ENCODE data around the gene MFF. TPM values are rescaled to one million over a fixed set of nuclear protein-coding genes. Genes with fewer than 3 reads are reported as not detected.

The MFF gene
- total and polyA plus RNA-seq, 2 donors (not counting 3 experiments of a cell fraction or from before 2014, with no cell fraction given) = 36.3 to 65.1 TPM

GRCh38 chr2:227367427-227367795 lies 42.4 kb downstream of the MFF start:
- no peak overlapping the region for H3K9ac ChIP-seq (replicated peaks; ENCODE audit: extremely low read depth, insufficient read depth, low read length)
- no peak for TF ChIP-seq EZH2 (IDR thresholded peaks at IDR 0.05; ENCODE audit: borderline replicate concordance, low read depth, low read length, severe bottlenecking)
- TF ChIP-seq POLR2A (IDR thresholded peaks at IDR 0.05; ENCODE audit: low read depth, low read length) = no peak
- TF ChIP-seq, protein P1, sequence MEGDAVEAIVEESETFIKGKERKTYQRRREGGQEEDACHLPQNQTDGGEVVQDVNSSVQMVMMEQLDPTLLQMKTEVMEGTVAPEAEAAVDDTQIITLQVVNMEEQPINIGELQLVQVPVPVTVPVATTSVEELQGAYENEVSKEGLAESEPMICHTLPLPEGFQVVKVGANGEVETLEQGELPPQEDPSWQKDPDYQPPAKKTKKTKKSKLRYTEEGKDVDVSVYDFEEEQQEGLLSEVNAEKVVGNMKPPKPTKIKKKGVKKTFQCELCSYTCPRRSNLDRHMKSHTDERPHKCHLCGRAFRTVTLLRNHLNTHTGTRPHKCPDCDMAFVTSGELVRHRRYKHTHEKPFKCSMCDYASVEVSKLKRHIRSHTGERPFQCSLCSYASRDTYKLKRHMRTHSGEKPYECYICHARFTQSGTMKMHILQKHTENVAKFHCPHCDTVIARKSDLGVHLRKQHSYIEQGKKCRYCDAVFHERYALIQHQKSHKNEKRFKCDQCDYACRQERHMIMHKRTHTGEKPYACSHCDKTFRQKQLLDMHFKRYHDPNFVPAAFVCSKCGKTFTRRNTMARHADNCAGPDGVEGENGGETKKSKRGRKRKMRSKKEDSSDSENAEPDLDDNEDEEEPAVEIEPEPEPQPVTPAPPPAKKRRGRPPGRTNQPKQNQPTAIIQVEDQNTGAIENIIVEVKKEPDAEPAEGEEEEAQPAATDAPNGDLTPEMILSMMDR (IDR thresholded peaks at IDR 0.05; ENCODE audit: extremely low read depth in 1 of 2, insufficient read depth in 1 of 2, low read depth in 1 of 2, low read length in 2 of 2) = no peak
- TF ChIP-seq GATA2 (IDR thresholded peaks at IDR 0.05; ENCODE audit: insufficient read depth, insufficient read length, low read depth, low read length) = no peak
- no peak for TF ChIP-seq MAX (IDR thresholded peaks at IDR 0.05; ENCODE audit: insufficient read depth, insufficient read length)
- TF ChIP-seq POLR2AphosphoS5 (IDR thresholded peaks at IDR 0.05; ENCODE audit: insufficient read depth, low read depth, low read length) = no peak
- no peak for TF ChIP-seq JUN (IDR thresholded peaks at IDR 0.05; ENCODE audit: borderline replicate concordance, insufficient read depth, insufficient read length, low read depth)
- TF ChIP-seq FOS (IDR thresholded peaks at IDR 0.05; ENCODE audit: borderline replicate concordance, insufficient read depth, low read length) = no peak
- TF ChIP-seq MYC (IDR thresholded peaks at IDR 0.05; ENCODE audit: low read depth, low read length) = no peak
- ChIA-PET POLR2A (no interaction called here), CTCF (interaction anchor here (1.4 kb wide), 1 partner anchor 48 kb away, joined by 3 read pairs; no protein-coding TSS in a partner anchor)
- H3K36me3 ChIP-seq (ENCODE audit: control insufficient read depth in 2 of 2, extremely low read depth in 1 of 2, insufficient read depth in 2 of 2, low read length in 2 of 2) = no peaks in the 10 kb centered on the region
- H3K27me3 ChIP-seq (ENCODE audit: control insufficient read depth in 2 of 2, insufficient read depth in 2 of 2, low read length in 2 of 2) = no peaks in the 10 kb centered on the region
- intact Hi-C loops (cut with micrococcal nuclease) = no loop called here
- H3K9me3 ChIP-seq (replicated peaks; ENCODE audit: control insufficient read depth, insufficient read depth, low read length) = no peaks in the 10 kb centered on the region
- no peak overlapping the region for H3K4me3 ChIP-seq (replicated peaks in 1 of 3; ENCODE audit: insufficient read depth in 1 of 3, low read depth in 1 of 3, low read length in 3 of 3)
- no peaks in the 10 kb centered on the region for H3K9me1 ChIP-seq (replicated peaks; ENCODE audit: control insufficient read depth, extremely low read depth, insufficient read depth, low read length)
- H3K27ac ChIP-seq (ENCODE audit: insufficient read depth, low read depth, low read length) = no peak overlapping the region
- DNase-seq (ENCODE audit: low read depth, low spot score) = no peak
- H3K4me2 ChIP-seq (ENCODE audit: insufficient read depth, low read length) = no peak overlapping the region
- BruUV-seq (replicated peaks) = no TSS peak
- H3K79me2 ChIP-seq (ENCODE audit: control insufficient read depth, insufficient read depth, low read length) = no peaks in the 10 kb centered on the region
- dilution Hi-C loops (cut with MboI; ENCODE audit: extremely low pct_ligation_motif_present, low sequenced_read_pairs) = no loop called here
- no peak overlapping the region for H2AFZ ChIP-seq (ENCODE audit: low read depth, low read length)
- no peaks in the 10 kb centered on the region for H4K20me1 ChIP-seq (replicated peaks; ENCODE audit: control insufficient read depth, extremely low read depth, insufficient read depth, low read length)
- no peaks in the 10 kb centered on the region for H3K4me1 ChIP-seq (ENCODE audit: control insufficient read depth, extremely low read depth, insufficient read depth, low read length)
- FAIRE-seq = no peak

Data from endothelial cell of umbilical vein (primary cell).